AG08396 (cell line): ENCODE results near the gene RPS2.
"Not testable (repeated sequence)": the region's sequence is repeated elsewhere in the genome, so short reads cannot be mapped to it uniquely, and the experiment has no call there.

Source experiments
- DNase-seq: peaks from one replicate; pipeline ENCODE4 v3.0.0; 2012; ENCODE audit warnings: low spot score, mixed read lengths

Gene RPS2

DNA sequence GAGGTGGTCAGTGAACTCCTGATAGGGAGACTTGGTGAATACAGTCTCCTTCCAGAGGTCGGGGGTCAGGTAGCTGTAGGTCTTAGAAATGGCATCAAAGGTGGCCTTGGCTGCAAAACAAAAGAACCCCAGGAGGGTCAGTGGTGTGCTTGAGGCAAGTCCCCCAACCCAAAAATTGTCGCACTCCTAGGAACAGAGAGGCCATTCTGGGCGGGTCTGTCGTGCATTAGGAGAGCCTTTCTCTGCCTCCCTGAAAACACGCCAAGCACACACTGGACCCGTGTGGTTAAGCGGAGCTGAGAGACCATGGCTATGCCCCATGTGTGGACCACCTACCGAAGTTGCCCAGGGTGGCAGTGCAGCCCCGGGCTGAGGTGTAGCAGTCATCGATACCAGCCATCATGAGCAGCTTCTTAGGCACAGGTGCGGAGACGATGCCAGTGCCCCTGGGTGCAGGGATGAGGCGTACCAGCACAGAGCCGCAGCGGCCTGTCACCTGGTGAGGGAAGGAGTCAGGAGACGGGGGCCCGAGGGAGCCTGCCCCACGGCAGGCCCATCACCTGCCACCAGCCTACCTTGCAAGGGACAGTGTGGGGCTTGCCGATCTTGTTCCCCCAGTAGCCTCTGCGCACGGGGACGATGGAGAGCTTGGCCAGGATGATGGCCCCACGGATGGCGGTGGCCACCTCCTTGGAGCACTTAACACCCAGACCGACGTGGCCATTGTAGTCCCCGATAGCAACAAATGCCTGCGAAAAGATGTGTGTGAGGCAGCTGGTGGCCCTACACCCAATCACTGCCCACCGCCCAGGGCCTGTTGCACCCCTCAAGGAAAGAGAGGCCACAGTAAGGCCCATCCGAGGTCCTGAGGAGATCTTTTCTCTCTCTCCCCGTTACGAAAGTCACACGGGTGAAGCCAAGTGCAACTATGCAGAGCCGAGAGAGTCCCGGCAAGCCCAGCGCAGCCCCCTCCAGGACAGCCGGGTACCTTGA, 2.2 kb downstream of the RPS2 start:
- not testable (repeated sequence) for DNase-seq

GRCh38 chr16:1961651-1962067, 3.0 kb downstream of the RPS2 start:
- DNase-seq = no peak

- DNase-seq = no peak
Observed at GRCh38 chr16:1960665-1961630, 3.7 kb downstream of the RPS2 start.

DNA sequence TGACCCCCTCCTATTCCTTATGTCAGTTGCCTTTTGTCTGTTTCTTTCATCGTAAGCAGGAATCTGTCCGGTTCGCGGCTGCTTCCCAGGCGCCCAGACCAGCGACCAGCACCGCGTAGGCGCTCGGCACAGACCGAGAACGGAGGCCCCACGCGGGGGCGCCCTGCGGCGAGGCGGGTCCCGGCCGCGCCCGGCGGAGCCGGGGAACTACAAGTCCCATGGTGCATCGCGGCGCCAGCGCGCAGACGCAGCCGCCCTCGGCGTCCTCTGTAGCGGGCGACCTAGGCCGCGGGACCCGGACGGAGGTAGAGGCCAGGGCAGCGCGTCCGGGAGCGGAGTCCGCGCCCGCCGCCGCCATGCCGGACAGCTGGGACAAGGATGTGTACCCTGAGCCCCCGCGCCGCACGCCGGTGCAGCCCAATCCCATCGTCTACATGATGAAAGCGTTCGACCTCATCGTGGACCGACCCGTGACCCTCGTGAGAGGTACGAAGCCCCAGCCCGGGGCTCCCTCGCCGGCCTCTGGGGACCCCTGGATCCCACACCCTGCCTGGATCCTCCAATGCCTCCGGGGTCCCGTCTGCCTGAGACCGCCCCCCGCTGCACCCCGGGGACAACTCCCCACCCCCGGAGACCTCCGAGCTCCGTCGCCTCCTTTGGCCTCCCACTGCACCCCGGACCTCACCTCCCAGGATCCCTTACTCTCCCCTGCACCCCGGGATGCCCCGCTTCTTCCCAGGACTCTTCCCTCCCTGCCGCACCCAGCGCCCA, 5.2 kb downstream of the RPS2 start, which contains the start of gene NDUFB10:
Gene NDUFB10 (plus strand): TSS at position 270 of the 771 bp plus-strand sequence. CDS start 87 bp downstream, at position 357.
- peak; percentile 95 for DNase-seq

DNA sequence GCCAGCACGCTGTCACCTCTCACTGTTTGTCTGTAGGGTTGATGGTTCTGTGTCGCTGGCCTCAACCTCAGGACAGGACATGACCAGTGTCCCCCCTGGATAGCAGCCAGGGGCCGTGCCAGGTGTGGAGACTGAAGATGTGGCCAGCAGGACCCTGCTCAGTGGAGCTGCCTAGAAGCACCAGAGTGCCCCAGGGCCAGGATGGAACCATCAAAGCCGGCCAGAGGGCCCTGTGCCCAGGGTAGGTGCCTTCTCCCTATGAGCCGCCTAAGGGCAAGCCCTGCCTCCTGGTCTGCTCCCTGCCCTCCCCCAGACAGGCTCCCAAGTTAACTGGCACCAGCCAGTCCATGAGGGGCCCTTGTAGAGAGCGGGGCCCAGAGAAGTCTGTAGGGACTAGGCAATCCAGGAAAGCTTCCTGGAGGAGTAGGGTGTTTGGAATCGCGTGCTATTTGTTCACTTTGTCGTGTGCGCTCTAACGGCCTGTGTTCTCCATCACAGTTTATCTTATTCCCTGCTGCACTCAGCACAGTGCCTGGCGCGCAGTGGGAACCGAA, 5.8 kb downstream of the RPS2 start:
- DNase-seq = no peak

DNA sequence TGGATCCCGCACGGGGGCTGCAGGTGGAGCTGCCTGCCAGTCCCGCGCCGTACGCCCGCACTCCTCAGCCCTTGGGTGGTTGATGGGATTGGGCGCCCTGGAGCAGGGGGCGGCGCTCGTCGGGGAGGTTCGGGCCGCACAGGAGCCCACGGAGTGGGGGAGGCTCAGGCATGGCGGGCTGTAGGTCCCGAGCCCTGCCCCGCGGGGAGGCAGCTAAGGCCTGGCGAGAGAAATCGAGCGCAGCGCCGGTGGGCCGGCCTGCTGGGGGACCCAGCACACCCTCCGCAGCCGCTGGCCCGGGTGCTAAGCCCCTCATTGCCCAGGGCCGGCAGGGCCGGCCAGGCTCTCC, 6.5 kb downstream of the RPS2 start:
- not testable (repeated sequence) for DNase-seq

DNA sequence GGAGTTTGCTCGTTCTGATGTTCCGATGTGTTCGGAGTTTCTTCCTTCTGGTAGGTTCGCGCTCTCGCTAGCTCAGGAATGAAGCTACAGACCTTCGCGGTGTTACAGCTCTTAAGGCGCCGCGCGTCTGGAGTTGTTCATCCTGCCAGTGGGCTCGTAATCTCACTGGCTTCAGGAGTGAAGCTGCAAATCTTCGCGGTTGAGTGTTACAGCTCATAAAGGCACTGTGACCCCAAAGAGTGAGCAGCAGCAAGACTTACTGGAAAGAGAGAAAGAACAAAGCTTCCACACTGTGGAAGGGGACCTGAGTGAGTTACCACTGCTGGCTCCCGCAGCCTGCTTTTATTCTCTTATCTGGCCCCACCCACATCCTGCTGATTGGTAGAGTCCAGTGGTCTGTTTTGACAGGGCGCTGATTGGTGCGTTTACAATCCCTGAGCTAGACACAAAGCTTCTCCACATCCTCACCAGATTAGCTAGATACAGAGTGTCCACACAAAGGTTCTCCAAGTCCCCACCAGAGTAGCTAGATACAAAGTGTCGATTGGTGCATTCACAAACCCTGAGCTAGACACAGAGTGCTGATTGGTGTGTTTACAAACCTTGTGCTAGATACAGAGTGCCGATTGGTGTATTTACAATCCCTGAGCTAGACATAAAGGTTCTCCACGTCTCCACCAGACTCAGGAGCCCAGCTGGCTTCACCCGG, 7.0 kb downstream of the RPS2 start:
- not testable (repeated sequence) for DNase-seq

DNA sequence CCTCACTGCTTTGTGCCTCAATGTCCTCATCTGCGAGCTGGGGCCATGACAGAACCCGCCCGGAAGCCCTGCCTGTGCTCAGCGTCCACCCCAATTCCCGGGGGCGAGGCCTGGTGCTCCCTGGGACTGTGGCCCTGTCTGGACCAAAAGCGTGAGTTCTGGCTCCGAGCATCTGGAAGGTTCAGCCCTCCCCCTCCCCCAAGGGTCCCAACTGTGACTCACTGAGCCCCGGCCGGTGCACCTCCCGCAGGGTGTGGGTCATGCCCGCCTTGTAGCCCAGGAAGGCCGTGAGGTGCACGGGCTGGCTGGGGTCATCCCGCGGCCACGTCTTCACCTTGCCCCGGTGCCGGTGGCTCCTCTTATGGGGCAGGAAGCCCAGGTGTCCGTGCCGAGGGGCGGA, 10.9 kb downstream of the RPS2 start:
- DNase-seq = no peak

- no peak for DNase-seq
Observed at GRCh38 chr16:1950559-1950958, 14.1 kb downstream of the RPS2 start.

DNA sequence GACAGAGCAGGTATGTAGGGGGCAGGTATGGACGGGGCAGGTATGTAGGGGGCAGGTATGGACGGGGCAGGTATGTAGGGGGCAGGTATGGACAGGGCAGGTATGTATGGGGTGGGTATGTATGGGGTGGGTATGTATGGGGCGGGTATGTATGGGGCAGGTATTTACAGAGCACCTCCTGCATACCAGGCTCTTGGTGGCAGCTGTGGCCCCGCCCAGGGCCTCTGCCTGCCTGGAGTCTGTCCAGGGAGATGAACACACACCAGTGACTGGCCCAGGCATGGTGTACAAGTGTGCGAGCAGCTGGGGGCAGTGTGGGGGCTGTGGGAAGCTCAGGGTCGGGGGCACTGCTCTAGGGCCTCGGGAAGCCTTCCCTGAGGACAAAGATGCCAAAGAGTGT, 14.6 kb downstream of the RPS2 start:
- no peak for DNase-seq

- no peak for DNase-seq
Observed at GRCh38 chr16:1949507-1949906, 15.1 kb downstream of the RPS2 start.

DNA sequence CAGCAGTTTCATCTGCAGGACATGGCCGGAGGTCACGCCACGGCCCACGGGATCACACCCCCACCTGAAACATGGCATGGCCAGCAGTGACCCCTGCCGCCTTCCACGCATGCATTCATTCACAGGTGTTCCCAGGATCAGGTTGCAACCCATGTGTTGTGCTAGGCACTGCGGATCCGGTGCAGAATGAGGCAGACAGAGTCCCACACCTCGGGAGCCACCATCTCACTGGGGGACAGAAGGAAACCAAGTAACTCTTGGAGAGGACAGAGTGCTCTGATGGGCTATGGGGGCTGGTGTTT, 17.3 kb downstream of the RPS2 start:
- DNase-seq = no peak

- no peak for DNase-seq
Observed at GRCh38 chr16:1946495-1947368, 17.9 kb downstream of the RPS2 start.

DNA sequence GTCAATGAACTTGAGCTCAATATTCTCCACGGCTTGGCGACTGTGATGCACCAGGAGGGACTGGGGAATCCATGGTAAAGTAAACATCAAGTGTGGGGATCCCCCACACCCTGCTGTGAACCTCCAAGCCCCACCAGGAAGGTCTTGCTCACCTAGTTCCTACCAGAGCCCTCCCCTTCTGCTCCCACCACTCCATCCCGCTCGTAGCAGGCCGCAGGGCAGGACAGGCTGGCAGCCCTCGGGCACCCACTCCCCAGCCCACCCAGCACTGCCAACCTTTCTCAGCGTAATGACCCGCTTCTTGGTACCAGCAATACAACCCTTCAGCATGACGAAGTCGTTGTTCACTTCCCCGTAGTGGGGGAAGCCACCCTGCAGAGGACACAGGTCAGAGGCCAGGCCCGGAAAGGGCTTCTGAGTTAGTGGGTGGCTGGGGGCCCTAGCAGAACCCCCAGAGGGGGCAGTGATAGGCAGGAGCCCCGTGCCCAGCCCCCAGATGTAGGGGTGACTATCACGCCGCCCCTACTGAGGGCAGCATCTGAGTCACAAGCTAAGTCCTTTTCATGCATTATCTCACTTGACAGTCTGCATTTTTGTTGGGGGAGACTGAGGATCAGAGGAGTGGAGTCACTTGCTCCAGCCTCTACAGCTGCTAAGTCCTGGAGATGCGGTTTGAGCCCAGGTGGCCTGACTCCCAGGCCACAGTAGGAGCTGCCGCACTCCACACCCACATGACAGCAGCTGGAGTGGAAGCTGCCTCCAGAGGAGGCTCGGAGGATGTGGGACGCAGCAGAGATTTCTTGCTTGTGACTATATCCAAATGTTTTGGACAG, 18.9 kb downstream of the RPS2 start:
- DNase-seq = no peak

- no peak for DNase-seq
Observed at GRCh38 chr16:1944612-1945199, 19.9 kb downstream of the RPS2 start.

DNA sequence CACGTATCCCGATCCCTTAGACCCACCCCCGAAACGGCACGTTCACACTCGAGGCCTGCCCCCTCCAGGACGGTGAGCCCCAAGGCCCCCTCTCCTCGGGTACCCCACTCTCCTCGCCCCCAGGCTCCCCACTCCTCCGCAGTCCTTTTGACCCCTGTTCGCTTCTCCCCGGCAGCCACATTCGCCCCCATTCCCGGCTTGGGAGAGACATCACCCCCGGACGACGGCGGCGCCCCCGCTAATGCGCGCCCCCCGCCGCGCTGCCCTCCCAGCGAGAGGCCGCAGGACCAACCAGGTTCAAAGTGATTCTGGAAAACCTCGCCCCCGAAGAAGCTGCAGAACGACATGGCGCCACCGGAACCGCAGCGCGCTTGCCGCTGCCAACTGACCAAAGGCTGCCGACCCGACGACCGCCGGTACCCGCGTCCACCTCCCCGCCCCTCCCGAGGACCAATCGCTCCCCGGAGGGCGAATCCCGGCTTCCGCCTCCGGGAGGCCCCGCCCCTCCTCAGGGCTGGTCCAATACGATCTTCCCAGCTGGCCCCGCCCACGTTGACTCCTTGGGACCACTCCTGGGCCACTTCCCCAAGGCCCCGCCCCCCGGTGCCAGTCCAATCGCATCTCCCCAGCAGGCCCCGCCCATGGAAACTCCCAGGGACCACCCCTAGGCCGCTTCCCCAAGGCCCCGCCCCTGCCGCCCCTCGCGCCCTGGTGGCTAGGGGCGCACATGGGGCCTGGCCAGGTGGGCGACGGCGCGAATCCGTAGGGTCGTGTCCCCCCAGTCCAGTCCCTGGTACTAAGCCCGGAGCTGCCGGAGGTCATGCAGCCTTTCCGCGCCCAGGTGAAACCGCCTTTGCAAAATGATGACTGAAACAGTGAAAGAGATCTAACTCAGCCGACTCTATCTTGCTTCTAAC, 21.6 kb downstream of the RPS2 start, which contains the start of gene MSRB1:
Gene MSRB1 (minus strand): TSS at position 390 of the 917 bp plus-strand sequence. CDS start 43 bp downstream, at position 347.
- DNase-seq = peak; percentile 100

DNA sequence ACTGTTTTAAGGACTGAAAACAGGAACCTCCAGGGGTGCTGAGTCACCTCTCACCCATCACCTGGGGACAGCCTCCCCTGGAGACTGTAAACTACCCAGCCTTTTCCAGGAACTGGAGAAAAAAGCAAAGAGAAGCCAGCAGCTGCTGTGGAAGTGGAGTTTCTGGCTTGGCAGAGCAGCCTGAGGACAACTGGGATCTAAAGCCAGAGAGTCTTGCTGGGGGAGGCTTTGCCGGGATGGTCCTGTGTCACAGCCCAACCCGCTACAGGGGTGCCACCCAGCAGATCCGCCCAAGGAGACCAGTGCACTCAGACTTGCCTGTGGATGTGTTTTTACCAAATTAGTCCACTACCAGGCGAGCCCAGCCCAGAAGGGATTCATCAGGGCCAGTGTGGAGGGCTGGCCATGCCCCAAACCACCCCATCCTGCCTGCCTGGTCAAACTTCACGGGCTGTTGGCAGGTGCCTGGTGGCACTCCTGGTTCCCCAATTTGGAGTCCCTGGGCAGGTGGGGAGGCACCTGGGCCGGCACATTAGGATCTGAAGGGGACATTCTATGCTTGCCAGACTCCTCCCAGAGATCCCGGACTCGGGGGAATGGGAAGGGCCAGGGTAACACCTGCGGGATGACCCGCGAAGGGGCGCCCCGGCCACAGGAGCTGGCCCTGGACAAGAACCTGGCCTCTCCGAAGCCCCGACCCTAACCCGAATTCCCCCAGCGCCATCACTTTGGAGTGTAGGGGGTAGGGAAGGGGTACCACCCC, 22.4 kb downstream of the RPS2 start:
- no peak for DNase-seq
